ENCODE data around the gene HIVEP3. TPM values are rescaled to one million over a fixed set of nuclear protein-coding genes. Genes with fewer than 3 reads are reported as not detected.

The HIVEP3 gene
- total RNA-seq, 1 donor: 1.8 TPM

DNA sequence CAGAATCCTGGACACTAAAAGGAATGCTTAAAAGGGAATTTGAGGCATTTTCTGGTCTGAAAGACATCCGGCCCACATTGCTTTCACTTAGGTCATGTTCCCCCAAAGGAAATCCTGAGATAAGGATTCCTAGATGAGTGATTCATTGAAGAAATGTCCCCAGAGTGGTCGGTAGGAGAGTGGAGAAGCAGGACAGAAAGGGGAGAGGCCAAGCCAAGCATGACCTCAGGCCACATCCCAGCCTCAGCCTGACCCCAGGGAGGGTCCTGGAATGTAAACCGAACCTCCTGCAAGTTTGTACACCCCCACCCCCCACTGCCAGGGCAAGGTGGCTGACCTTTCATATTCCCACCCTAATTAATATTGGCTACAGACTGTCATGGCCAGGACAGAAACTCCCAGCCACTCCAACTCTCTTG is 16.6 kb downstream of the HIVEP3 start:
- Histone ChIP-seq H2AFZ (ENCODE audit: low read length) (no peak overlapping the region), H3K36me3 (ENCODE audit: insufficient read depth, low read length) (no peaks in the 10 kb centered on the region), H4K20me1 (ENCODE audit: insufficient read depth, low read length) (no peaks in the 10 kb centered on the region), H3K4me3 (ENCODE audit: insufficient read depth, low read length) (peak overlapping the region; percentile 11), H3K27ac (ENCODE audit: low read depth, low read length) (peak overlapping the region; percentile 44), H3K79me2 (ENCODE audit: insufficient read depth, low read length) (no peaks in the 10 kb centered on the region), H3K27me3 (ENCODE audit: insufficient read depth, low read length) (no peaks in the 10 kb centered on the region), H3K4me2 (ENCODE audit: insufficient read depth, low read length) (peak overlapping the region; percentile 72), H3K4me1 (ENCODE audit: insufficient read depth, low read length) (peaks cover 35% of the 10 kb centered on the region), H3K9me3 (ENCODE audit: low read depth, low read length) (no peaks in the 10 kb centered on the region)
- peak; percentile 72 for DNase-seq (ENCODE audit: insufficient read length, low spot score, missing footprints)
- TF ChIP-seq, protein P1, sequence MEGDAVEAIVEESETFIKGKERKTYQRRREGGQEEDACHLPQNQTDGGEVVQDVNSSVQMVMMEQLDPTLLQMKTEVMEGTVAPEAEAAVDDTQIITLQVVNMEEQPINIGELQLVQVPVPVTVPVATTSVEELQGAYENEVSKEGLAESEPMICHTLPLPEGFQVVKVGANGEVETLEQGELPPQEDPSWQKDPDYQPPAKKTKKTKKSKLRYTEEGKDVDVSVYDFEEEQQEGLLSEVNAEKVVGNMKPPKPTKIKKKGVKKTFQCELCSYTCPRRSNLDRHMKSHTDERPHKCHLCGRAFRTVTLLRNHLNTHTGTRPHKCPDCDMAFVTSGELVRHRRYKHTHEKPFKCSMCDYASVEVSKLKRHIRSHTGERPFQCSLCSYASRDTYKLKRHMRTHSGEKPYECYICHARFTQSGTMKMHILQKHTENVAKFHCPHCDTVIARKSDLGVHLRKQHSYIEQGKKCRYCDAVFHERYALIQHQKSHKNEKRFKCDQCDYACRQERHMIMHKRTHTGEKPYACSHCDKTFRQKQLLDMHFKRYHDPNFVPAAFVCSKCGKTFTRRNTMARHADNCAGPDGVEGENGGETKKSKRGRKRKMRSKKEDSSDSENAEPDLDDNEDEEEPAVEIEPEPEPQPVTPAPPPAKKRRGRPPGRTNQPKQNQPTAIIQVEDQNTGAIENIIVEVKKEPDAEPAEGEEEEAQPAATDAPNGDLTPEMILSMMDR (IDR thresholded peaks at IDR 0.05; ENCODE audit: extremely low read depth, low read depth, low read length): no peak

DNA sequence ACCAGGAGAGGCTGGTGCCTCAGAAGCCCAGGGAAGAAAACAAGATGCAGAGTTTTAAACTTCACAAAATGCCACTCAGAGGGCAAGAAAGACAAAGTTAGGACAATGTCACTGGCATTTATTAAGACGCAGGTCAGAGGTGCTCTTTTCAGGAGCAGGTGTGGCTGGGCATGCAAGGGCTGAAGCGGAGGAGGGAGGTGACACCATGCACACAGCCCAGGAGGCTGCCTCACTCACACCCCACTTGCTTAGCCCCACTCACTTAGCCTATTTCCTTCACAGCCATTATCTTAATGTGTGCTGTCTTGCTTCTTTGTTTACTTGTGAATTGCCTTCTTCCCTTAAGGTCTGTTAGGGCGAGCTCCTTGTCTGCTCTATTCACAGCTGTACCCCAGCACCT is 17.2 kb downstream of the HIVEP3 start:
- no peak for DNase-seq (ENCODE audit: insufficient read length, low spot score, missing footprints)
- Histone ChIP-seq H3K4me2 (ENCODE audit: insufficient read depth, low read length) (peak overlapping the region; percentile 72), H3K9me3 (ENCODE audit: low read depth, low read length) (no peaks in the 10 kb centered on the region), H3K27me3 (ENCODE audit: insufficient read depth, low read length) (no peaks in the 10 kb centered on the region), H3K79me2 (ENCODE audit: insufficient read depth, low read length) (no peaks in the 10 kb centered on the region), H3K4me1 (ENCODE audit: insufficient read depth, low read length) (peaks cover 35% of the 10 kb centered on the region), H3K27ac (ENCODE audit: low read depth, low read length) (peak overlapping the region; percentile 44), H3K4me3 (ENCODE audit: insufficient read depth, low read length) (peak overlapping the region; percentile 11), H3K36me3 (ENCODE audit: insufficient read depth, low read length) (no peaks in the 10 kb centered on the region), H4K20me1 (ENCODE audit: insufficient read depth, low read length) (no peaks in the 10 kb centered on the region), H2AFZ (ENCODE audit: low read length) (no peak overlapping the region)
- TF ChIP-seq, protein P1 (IDR thresholded peaks at IDR 0.05; ENCODE audit: extremely low read depth, low read depth, low read length): no peak

- Histone ChIP-seq H3K4me2 (ENCODE audit: insufficient read depth, low read length) (peak overlapping the region; percentile 17), H3K36me3 (ENCODE audit: insufficient read depth, low read length) (no peaks in the 10 kb centered on the region), H3K27me3 (ENCODE audit: insufficient read depth, low read length) (no peaks in the 10 kb centered on the region), H3K4me1 (ENCODE audit: insufficient read depth, low read length) (peaks cover 35% of the 10 kb centered on the region), H3K79me2 (ENCODE audit: insufficient read depth, low read length) (no peaks in the 10 kb centered on the region), H4K20me1 (ENCODE audit: insufficient read depth, low read length) (no peaks in the 10 kb centered on the region), H3K27ac (ENCODE audit: low read depth, low read length) (no peak overlapping the region), H3K9me3 (ENCODE audit: low read depth, low read length) (no peaks in the 10 kb centered on the region), H2AFZ (ENCODE audit: low read length) (peak overlapping the region; percentile 24), H3K4me3 (ENCODE audit: insufficient read depth, low read length) (no peak overlapping the region)
- TF ChIP-seq, protein P1 (IDR thresholded peaks at IDR 0.05; ENCODE audit: extremely low read depth, low read depth, low read length): no peak
- peak; percentile 52 for DNase-seq (ENCODE audit: insufficient read length, low spot score, missing footprints)
Measured at GRCh38 chr1:41900603-41901444, 17.9 kb downstream of the HIVEP3 start.

GRCh38 chr1:41898191-41898713 is 20.5 kb downstream of the HIVEP3 start:
- Histone ChIP-seq H3K4me2 (ENCODE audit: insufficient read depth, low read length) (no peak overlapping the region), H2AFZ (ENCODE audit: low read length) (peak overlapping the region; percentile 23)

More at GRCh38 chr1:41898191-41898713, 20.5 kb downstream of the HIVEP3 start:
- Histone ChIP-seq H3K4me3 (ENCODE audit: insufficient read depth, low read length) (no peak overlapping the region), H4K20me1 (ENCODE audit: insufficient read depth, low read length) (no peaks in the 10 kb centered on the region), H3K79me2 (ENCODE audit: insufficient read depth, low read length) (no peaks in the 10 kb centered on the region), H3K36me3 (ENCODE audit: insufficient read depth, low read length) (no peaks in the 10 kb centered on the region), H3K27me3 (ENCODE audit: insufficient read depth, low read length) (no peaks in the 10 kb centered on the region), H3K4me1 (ENCODE audit: insufficient read depth, low read length) (peaks cover 35% of the 10 kb centered on the region), H3K9me3 (ENCODE audit: low read depth, low read length) (no peaks in the 10 kb centered on the region), H3K27ac (ENCODE audit: low read depth, low read length) (no peak overlapping the region)
- TF ChIP-seq, protein P1 (IDR thresholded peaks at IDR 0.05; ENCODE audit: extremely low read depth, low read depth, low read length): no peak
- DNase-seq (ENCODE audit: insufficient read length, low spot score, missing footprints): no peak

All from osteoblast (primary cell).